OCI-LY1 (cell line): Measurements from ENCODE around the gene CNTNAP2.

Source experiments
- H2AFZ ChIP-seq: fragments of 200-600 bp; sonication (generic), shearing (Covaris generic); 2 replicates; pipeline ENCODE4 v1.6.0; 2014; ENCODE audit warnings: antibody characterized with exemption, mild to moderate bottlenecking, low read length
- H3F3A ChIP-seq: fragments of 200-600 bp; sonication (generic), shearing (Covaris generic); 2 replicates; pipeline ENCODE4 v1.6.0; 2014; ENCODE audit warnings: mild to moderate bottlenecking, antibody characterized with exemption, low read length, moderate library complexity; ENCODE audit not compliant: insufficient read depth
- H3K27ac ChIP-seq: fragments of 200-600 bp; sonication (generic); 2 replicates; pipeline ENCODE4 v1.5.1; 2014; ENCODE audit warnings: low read length, mixed run types, mild to moderate bottlenecking, low read depth; ENCODE audit not compliant: poor library complexity, severe bottlenecking
- H3K27me3 ChIP-seq: fragments of 200-600 bp; sonication (generic); 2 replicates; pipeline ENCODE4 v1.6.0; 2014; ENCODE audit warnings: antibody characterized with exemption, mild to moderate bottlenecking, low read length, moderate library complexity; ENCODE audit not compliant: insufficient read depth
- H3K36me3 ChIP-seq: fragments of 200-600 bp; sonication (generic); 2 replicates; pipeline ENCODE4 v1.6.1; 2014; ENCODE audit warnings: mild to moderate bottlenecking, antibody characterized with exemption, low read length, moderate library complexity, mixed read lengths; ENCODE audit not compliant: insufficient read depth
- H3K4me1 ChIP-seq: fragments of 200-600 bp; sonication (generic); 2 replicates; pipeline ENCODE4 v1.5.1; 2014; ENCODE audit warnings: mild to moderate bottlenecking, low read length, moderate library complexity; ENCODE audit not compliant: insufficient read depth, severe bottlenecking
- H3K4me2 ChIP-seq: fragments of 200-600 bp; sonication (generic), shearing (Covaris generic); 2 replicates; pipeline ENCODE4 v1.6.1; 2014; ENCODE audit warnings: low read length
- H3K4me3 ChIP-seq: fragments of 200-600 bp; sonication (generic); 2 replicates; pipeline ENCODE4 v1.5.1; 2014; ENCODE audit warnings: low read length, low read depth, mild to moderate bottlenecking, mixed read lengths; ENCODE audit not compliant: poor library complexity, severe bottlenecking
- H3K79me2 ChIP-seq: fragments of 200-600 bp; shearing (Covaris generic); 2 replicates; pipeline ENCODE4 v1.6.1; 2016; ENCODE audit warnings: mixed run types, low read length, mixed read lengths; ENCODE audit not compliant: insufficient read depth
- H3K9ac ChIP-seq: fragments of 200-600 bp; sonication (generic), shearing (Covaris generic); 2 replicates; pipeline ENCODE4 v1.6.1; 2014; ENCODE audit warnings: mild to moderate bottlenecking, low read length, mixed read lengths
- H3K9me2 ChIP-seq: fragments of 200-600 bp; sonication (generic), shearing (Covaris generic); 2 replicates; pipeline ENCODE4 v1.6.1; 2014; ENCODE audit warnings: low read depth, mild to moderate bottlenecking, low read length, mixed read lengths
- H3K9me3 ChIP-seq: fragments of 200-600 bp; shearing (Covaris generic); 2 replicates; pipeline ENCODE4 v1.6.1; 2014; ENCODE audit warnings: low read length, mixed read lengths
- H4K20me1 ChIP-seq: fragments of 200-600 bp; sonication (generic), shearing (Covaris generic); 2 replicates; pipeline ENCODE4 v1.6.0; 2016; ENCODE audit warnings: mild to moderate bottlenecking, low read length; ENCODE audit not compliant: insufficient read depth
- EZH2 ChIP-seq: fragments of 200-600 bp; sonication (generic), shearing (Covaris generic); IDR thresholded peaks from 2 replicates; pipeline ENCODE4 v1.8.0; 2017; ENCODE audit warnings: borderline replicate concordance, mixed run types, mild to moderate bottlenecking, antibody characterized with exemption, low read length, moderate library complexity, mixed read lengths
- TF ChIP-seq, protein P1 (sequence below): fragments of 200-600 bp; sonication (generic), shearing (Covaris generic); IDR thresholded peaks from 2 replicates; pipeline ENCODE4 v1.5.1; 2017; ENCODE audit warnings: mild to moderate bottlenecking, antibody characterized with exemption, low read length, moderate library complexity, mixed read lengths

The CNTNAP2 gene

DNA sequence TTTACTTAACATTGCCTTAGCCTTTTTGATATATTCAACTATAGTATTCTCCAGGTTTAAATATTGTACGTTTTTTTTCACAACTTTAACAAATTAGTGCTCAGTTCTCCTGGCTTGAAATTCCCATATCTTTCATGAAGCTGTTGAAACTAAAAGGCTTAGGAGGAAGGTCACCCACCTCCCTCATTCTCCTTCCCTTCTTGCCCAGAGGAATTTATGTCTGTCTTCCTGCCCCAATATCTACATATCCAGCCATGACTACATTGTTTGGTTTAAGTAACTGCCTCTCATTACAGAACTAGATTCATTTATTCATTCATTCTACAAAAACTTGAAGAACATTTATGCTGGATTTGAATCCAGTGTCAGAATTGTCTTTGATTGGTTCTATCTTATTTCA lies 2219.2 kb downstream of the CNTNAP2 start:
- Histone ChIP-seq H3K9ac (no peak overlapping the region), H3K4me3 (no peak overlapping the region), H3K9me3 (no peaks in the 10 kb centered on the region), H3K4me2 (no peak overlapping the region), H3K27ac (no peak overlapping the region), H3K36me3 (no peaks in the 10 kb centered on the region), H2AFZ (no peak overlapping the region), H3K4me1 (peaks cover 4% of the 10 kb centered on the region), H3K27me3 (no peaks in the 10 kb centered on the region), H3F3A (no peaks in the 10 kb centered on the region), H3K9me2 (no peaks in the 10 kb centered on the region), H4K20me1 (no peaks in the 10 kb centered on the region), H3K79me2 (no peaks in the 10 kb centered on the region)
- no peak for TF ChIP-seq EZH2
- TF ChIP-seq, protein P1, sequence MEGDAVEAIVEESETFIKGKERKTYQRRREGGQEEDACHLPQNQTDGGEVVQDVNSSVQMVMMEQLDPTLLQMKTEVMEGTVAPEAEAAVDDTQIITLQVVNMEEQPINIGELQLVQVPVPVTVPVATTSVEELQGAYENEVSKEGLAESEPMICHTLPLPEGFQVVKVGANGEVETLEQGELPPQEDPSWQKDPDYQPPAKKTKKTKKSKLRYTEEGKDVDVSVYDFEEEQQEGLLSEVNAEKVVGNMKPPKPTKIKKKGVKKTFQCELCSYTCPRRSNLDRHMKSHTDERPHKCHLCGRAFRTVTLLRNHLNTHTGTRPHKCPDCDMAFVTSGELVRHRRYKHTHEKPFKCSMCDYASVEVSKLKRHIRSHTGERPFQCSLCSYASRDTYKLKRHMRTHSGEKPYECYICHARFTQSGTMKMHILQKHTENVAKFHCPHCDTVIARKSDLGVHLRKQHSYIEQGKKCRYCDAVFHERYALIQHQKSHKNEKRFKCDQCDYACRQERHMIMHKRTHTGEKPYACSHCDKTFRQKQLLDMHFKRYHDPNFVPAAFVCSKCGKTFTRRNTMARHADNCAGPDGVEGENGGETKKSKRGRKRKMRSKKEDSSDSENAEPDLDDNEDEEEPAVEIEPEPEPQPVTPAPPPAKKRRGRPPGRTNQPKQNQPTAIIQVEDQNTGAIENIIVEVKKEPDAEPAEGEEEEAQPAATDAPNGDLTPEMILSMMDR, result no peak

DNA sequence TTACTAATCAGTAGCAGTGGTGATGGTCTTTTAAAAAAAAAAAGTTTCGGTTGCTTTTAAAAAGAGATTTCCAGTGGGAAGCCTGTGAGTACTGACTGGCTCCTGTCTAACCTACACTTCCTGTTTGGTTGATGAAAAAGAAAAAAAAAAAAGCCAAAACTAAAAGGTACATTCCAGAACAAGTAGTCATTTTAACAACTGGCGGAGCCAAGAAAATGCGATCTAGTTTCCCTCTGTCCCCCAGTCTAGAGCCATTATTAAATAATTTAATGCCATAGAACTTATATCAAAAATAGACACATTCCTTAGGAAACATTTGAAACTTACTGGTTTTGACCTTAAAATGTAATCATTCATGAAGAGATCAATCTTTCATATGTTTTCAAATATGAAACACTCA lies 2219.8 kb downstream of the CNTNAP2 start:
- Histone ChIP-seq H2AFZ (no peak overlapping the region), H3K27ac (no peak overlapping the region), H3K4me3 (no peak overlapping the region), H3K36me3 (no peaks in the 10 kb centered on the region), H3K9ac (no peak overlapping the region), H3K9me3 (no peaks in the 10 kb centered on the region), H3K9me2 (no peaks in the 10 kb centered on the region), H4K20me1 (no peaks in the 10 kb centered on the region), H3K4me1 (peaks cover 4% of the 10 kb centered on the region), H3F3A (no peaks in the 10 kb centered on the region), H3K4me2 (no peak overlapping the region), H3K79me2 (no peaks in the 10 kb centered on the region), H3K27me3 (no peaks in the 10 kb centered on the region)
- no peak for TF ChIP-seq EZH2
- TF ChIP-seq, protein P1, result no peak

DNA sequence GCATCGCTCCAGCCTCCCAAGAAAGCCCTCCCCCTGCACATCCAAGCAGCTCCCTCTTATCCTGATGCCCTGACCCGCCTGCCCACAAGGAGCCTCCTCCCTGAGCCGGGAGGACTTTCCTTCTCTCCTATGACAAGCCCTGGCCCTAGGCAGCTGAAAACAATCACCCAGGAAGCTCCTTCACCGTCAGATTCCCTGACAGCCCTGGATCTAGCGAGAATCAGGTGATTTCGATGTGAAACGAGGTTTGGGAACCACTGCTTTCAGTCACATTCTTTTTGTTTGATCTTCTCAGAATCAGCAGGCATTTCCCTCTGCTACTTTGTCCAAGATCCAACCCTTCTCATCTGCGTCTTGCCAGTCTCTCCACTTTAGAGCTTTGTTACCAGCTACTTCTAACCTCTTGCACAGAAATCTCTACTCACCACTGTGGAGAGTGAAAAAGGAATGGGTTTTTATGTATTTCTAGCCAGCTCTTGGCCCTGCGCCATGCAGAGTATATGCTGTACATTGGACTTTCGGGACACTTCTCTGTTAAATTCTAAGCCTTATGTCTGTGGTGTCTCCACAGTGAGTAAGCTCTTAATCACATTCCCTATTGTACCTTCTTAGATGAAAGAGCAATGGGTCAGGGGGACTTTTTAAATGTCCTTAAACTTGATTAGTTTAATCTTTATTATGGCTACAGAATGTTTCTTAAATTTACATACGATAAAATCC lies 2220.8 kb downstream of the CNTNAP2 start:
- Histone ChIP-seq H3K9me2 (no peaks in the 10 kb centered on the region), H3K4me2 (no peak overlapping the region), H3K27me3 (no peaks in the 10 kb centered on the region), H3K27ac (no peak overlapping the region), H3K4me3 (no peak overlapping the region), H3F3A (no peaks in the 10 kb centered on the region), H3K79me2 (no peaks in the 10 kb centered on the region), H3K9ac (no peak overlapping the region), H3K9me3 (no peaks in the 10 kb centered on the region), H4K20me1 (no peaks in the 10 kb centered on the region), H3K36me3 (no peaks in the 10 kb centered on the region), H2AFZ (no peak overlapping the region), H3K4me1 (peaks cover 4% of the 10 kb centered on the region)
- TF ChIP-seq, protein P1, result no peak
- TF ChIP-seq EZH2, result no peak
